Thyroid gland (tissue), 4 donors: ENCODE results near the gene FUOM. TPM values are rescaled to one million over a fixed set of nuclear protein-coding genes. Genes with fewer than 3 reads are reported as not detected.

Source experiments
- DNase-seq, 2 donors: peaks; one replicate each; pipeline ENCODE4 v3.0.0-alpha.2; 2019
- H3K27ac ChIP-seq, 3 donors: fragments of 200-600 bp; sonication (generic); 1 replicate in 2 of 3; 2 replicates in 1 of 3; pipeline ENCODE4 v1.5.1; 2016 to 2019; ENCODE audit warnings: mild to moderate bottlenecking in 1 of 3, moderate library complexity in 1 of 3
- H3K27me3 ChIP-seq: fragments of 200-600 bp; sonication (generic); one replicate; pipeline ENCODE4 v1.5.1; 2019
- H3K36me3 ChIP-seq, 2 donors: fragments of 200-600 bp; sonication (generic); one replicate each; pipeline ENCODE4 v1.5.1; 2016 to 2019
- H3K4me1 ChIP-seq, 2 donors: fragments of 200-600 bp; sonication (generic); one replicate each; pipeline ENCODE4 v1.5.1; 2017 to 2019
- H3K4me3 ChIP-seq, 3 donors: fragments of 200-600 bp; sonication (generic); replicated peaks in 1 of 3; 1 replicate in 2 of 3; 2 replicates in 1 of 3; pipeline ENCODE4 v1.5.1; 2016; ENCODE audit warnings: mild to moderate bottlenecking in 1 of 3
- H3K9me3 ChIP-seq: fragments of 200-600 bp; sonication (generic); one replicate; pipeline ENCODE4 v1.5.1; 2017
- POLR2A ChIP-seq, 2 donors: fragments of 450-650 bp; IDR thresholded peaks; one replicate each; pipeline ENCODE4 v1.6.1; 2017; ENCODE audit warnings: antibody characterized with exemption in 2 of 2, mild to moderate bottlenecking in 2 of 2, moderate library complexity in 1 of 2
- WGBS, 2 donors: methylation state at CpG; one replicate each; pipeline ENCODE4 v1.1.5; 2017; 5-methylcytosine and 5-hydroxymethylcytosine counted together
- intact Hi-C: fragments of 100-400 bp; cut with DNase I; formaldehyde crosslinking; loops from one replicate; pipeline ENCODE4 v1.15.1; 2023
- total RNA-seq, 4 donors: library from RNA; depleted of rRNA; stranded (reverse); fragments of >200 nt; gene quantifications; one replicate each; pipeline ENCODE4 v1.2.3, GENCODE V29; 2016
- TF ChIP-seq, protein P1 (sequence below), 6 experiments: fragments of 200-600 bp in 3 of 6; fragments of 450-650 bp in 3 of 6; sonication (generic) in 3 of 6; IDR thresholded peaks; one replicate each; pipeline ENCODE4 v1.5.1; 2016 to 2019; ENCODE audit warnings: antibody characterized with exemption in 6 of 6, mild to moderate bottlenecking in 2 of 6, inconsistent platforms in 1 of 6, moderate library complexity in 1 of 6

The FUOM gene
- total RNA-seq, 4 donors from 2014 or later: 7.4 to 25.9 (median 18.9) TPM

DNA sequence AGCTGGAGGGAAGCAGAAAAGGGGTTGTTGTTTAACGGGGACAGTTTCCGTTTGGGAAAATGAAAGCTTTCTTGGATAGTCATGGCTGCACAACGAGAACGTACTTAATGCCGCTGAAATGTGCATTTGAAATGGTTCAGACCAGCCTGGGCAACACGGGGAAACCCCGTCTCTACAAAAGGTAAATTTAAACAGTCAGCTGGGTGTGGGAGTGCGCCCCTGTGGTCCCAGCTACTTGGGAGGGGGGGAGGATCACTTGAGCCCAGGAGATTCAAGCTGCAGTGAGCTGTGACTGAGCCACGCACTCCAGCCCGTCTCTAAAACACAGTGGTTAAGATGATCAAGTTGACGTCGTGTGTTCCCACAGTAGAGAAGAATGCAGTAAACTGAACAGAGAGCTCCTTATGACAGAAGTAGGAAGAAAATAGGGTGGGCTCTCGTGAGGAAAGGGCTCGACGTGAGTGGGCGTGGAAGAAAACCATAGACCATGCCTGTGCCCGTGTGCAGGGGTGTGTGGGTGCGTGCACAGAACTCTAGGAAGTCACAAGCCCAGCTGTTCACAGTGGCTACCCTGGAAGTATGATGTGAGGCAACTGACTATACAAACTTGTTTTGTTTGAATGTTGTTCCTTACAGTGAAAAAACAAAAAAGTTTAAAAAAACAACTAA lies 4.1 kb upstream of the FUOM start:
- Histone ChIP-seq H3K27me3 (no peaks in the 10 kb centered on the region), H3K9me3 (no peaks in the 10 kb centered on the region), H3K27ac (no peak overlapping the region), H3K4me1 (peaks cover 0 to 11% of the 10 kb centered on the region in 2 donors), H3K36me3 (peaks cover 35 to 40% of the 10 kb centered on the region in 2 donors), H3K4me3 (no peak overlapping the region)
- intact Hi-C loops: no loop called here
- no peak for DNase-seq
- WGBS, 2 donors: 72 to 75% methylated on average over 18 of the region's 18 CpGs
- TF ChIP-seq, protein P1, sequence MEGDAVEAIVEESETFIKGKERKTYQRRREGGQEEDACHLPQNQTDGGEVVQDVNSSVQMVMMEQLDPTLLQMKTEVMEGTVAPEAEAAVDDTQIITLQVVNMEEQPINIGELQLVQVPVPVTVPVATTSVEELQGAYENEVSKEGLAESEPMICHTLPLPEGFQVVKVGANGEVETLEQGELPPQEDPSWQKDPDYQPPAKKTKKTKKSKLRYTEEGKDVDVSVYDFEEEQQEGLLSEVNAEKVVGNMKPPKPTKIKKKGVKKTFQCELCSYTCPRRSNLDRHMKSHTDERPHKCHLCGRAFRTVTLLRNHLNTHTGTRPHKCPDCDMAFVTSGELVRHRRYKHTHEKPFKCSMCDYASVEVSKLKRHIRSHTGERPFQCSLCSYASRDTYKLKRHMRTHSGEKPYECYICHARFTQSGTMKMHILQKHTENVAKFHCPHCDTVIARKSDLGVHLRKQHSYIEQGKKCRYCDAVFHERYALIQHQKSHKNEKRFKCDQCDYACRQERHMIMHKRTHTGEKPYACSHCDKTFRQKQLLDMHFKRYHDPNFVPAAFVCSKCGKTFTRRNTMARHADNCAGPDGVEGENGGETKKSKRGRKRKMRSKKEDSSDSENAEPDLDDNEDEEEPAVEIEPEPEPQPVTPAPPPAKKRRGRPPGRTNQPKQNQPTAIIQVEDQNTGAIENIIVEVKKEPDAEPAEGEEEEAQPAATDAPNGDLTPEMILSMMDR (IDR thresholded peaks at IDR 0.05): no peak
- no peak for TF ChIP-seq POLR2A (IDR thresholded peaks at IDR 0.05)

DNA sequence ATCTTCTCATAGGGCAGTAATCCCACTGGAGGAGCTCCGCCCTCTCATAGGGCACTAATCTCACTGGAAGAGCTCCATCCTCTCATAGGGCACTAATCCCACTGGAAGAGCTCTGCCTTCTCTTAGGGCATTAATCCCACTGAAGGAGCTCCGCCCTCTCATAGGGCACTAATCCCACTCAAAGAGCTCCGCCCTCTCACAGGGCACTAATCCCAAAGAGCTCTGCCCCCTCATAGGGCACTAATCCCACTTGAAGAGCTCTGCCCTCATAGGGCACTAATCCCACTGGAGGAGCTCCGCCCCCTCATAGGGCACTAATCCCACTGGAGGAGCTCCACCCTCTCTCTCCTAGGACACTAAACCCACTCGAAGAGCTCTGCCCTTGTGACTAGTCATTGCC lies 3.4 kb upstream of the FUOM start:
- WGBS, 2 donors: 90 to 94% methylated on average over 5 of the region's 5 CpGs
- TF ChIP-seq POLR2A (IDR thresholded peaks at IDR 0.05): no peak
- TF ChIP-seq, protein P1 (IDR thresholded peaks at IDR 0.05): no peak
- DNase-seq: no peak
- H3K4me1 ChIP-seq: peaks cover 0 to 15% of the 10 kb centered on the region in 2 donors
- no peak overlapping the region for H3K27ac ChIP-seq
- intact Hi-C loops: no loop called here
- no peak overlapping the region for H3K4me3 ChIP-seq
- peaks cover 29 to 33% of the 10 kb centered on the region in 2 donors for H3K36me3 ChIP-seq
- H3K9me3 ChIP-seq: no peaks in the 10 kb centered on the region
- no peaks in the 10 kb centered on the region for H3K27me3 ChIP-seq

DNA sequence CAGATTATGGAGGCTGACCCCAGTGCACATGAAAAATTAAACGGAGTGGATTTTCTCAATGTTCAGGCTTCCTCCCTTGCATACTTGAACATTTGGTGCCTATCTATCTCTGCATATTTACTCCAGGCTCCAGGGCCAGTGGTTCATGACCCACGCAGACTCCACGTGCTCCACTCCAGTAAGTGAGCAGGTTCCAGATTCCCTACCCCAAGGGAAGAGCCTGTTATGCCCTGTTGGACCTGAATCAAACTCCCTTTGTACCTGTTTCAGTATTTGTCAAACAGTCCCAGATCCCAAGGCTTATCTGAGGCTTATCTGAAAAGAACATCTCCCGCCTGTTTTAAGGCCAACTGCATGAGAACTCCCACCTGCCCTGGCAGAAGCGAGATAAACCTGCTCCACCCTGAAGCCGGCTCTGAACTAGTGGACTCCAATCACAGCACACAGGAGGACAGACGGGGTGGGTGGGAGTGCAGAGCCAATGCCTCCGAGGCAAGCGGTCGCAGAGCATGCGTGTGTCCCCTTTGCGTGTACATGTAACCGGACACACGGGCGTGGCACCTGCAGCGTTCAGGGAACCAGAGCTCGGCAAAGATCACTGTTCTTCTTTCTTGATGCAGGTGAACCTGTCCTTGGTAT lies 2.3 kb upstream of the FUOM start:
- Histone ChIP-seq H3K4me1 (peaks cover 0 to 15% of the 10 kb centered on the region in 2 donors), H3K27ac (no peak overlapping the region), H3K4me3 (no peak overlapping the region), H3K36me3 (peaks cover 19 to 24% of the 10 kb centered on the region in 2 donors), H3K9me3 (no peaks in the 10 kb centered on the region), H3K27me3 (no peaks in the 10 kb centered on the region)
- WGBS, 2 donors: 83% methylated on average over 17 of the region's 17 CpGs
- intact Hi-C loops: no loop called here
- TF ChIP-seq POLR2A (IDR thresholded peaks at IDR 0.05): no peak
- TF ChIP-seq, protein P1 (IDR thresholded peaks at IDR 0.05): no peak
- DNase-seq: no peak

DNA sequence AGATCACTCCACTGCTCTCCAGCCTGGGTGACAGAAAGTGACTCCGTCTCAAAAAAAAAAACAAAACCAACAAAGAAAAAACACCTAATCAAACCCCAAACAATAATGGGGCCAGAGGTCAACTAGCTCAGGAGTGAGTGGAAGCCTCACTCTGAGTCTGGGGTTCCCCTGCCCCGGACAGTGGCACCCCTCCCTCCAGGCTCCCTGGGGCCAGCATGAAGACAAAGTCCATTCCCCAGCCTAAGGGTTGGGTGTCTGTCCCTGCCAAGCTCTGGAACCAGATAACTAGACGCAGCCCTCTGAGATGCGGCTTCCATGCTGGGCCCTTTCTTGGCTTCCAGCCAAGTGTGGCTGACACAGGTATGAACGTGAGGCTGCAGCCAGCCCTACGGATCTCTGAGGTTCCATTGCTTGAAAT lies 1.7 kb upstream of the FUOM start:
- H3K4me1 ChIP-seq: peaks cover 0 to 15% of the 10 kb centered on the region in 2 donors
- H3K4me3 ChIP-seq: no peak overlapping the region
- peaks cover 14 to 19% of the 10 kb centered on the region in 2 donors for H3K36me3 ChIP-seq
- H3K9me3 ChIP-seq: no peaks in the 10 kb centered on the region
- intact Hi-C loops: no loop called here
- TF ChIP-seq, protein P1 (IDR thresholded peaks at IDR 0.05): no peak
- TF ChIP-seq POLR2A (IDR thresholded peaks at IDR 0.05): no peak
- peak; percentile 52 to 62 for DNase-seq
- H3K27ac ChIP-seq: no peak overlapping the region
- WGBS, 2 donors: 34 to 54% methylated on average over 6 of the region's 6 CpGs
- no peaks in the 10 kb centered on the region for H3K27me3 ChIP-seq

DNA sequence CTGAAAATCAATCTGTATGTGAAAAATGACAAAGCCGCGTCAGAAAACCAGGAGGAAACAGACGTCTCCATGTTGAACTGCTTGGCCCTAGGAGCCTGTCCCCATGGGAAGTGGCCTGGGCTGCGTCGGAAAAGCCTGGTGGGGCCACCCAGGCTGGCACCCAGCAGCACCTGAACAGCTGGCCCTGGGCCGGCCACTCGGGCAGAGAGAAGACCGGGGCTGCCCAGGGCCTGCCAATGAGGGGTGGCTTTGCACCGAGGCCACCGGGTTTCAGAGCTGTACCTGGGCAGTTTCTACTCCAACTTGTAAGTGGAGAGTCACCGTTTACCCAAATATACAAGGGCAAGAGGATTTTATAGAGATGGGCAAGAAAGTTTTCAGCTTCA lies 1.1 kb upstream of the FUOM start:
- H3K9me3 ChIP-seq: no peaks in the 10 kb centered on the region

More for the DNA sequence above, 1.1 kb upstream of the FUOM start:
- WGBS, 2 donors: 91% methylated on average over 10 to 11 of the region's 11 CpGs
- DNase-seq: no peak
- Histone ChIP-seq H3K36me3 (peaks cover 7 to 13% of the 10 kb centered on the region in 2 donors), H3K27ac (no peak overlapping the region), H3K4me1 (peaks cover 0 to 15% of the 10 kb centered on the region in 2 donors), H3K27me3 (no peaks in the 10 kb centered on the region), H3K4me3 (no peak overlapping the region)
- TF ChIP-seq, protein P1 (IDR thresholded peaks at IDR 0.05): no peak
- TF ChIP-seq POLR2A (IDR thresholded peaks at IDR 0.05): no peak
- intact Hi-C loops: no loop called here
